T-helper 17 cell (primary cell): ENCODE measurements around the gene RNF168. TPM values are rescaled to one million over a fixed set of nuclear protein-coding genes. Genes with fewer than 3 reads are reported as not detected.
"Not testable (repeated sequence)": the region's sequence is repeated elsewhere in the genome, so short reads cannot be mapped to it uniquely, and the experiment has no call there.

Source experiments
- ATAC-seq: fragments of 150-1000 bp; cut with Tn5 transposase; 2 replicates; pipeline ENCODE4 v1.10.0; 2021; ENCODE audit warnings: mild to moderate bottlenecking, moderate library complexity
- DNase-seq, 3 donors: peaks; one replicate each; pipeline versions ENCODE4 v3.0.0 to v3.0.0-alpha.2; 2020 to 2021
- H3K9me3 ChIP-seq: one replicate; pipeline ENCODE4 v1.7.0; 2013; ENCODE audit warnings: low read length, mild to moderate bottlenecking; ENCODE audit not compliant: control insufficient read depth, poor library complexity, severe bottlenecking
- H3K27ac Mint-ChIP-seq: one replicate; pipeline ENCODE4 v1.8.0; 2022; ENCODE audit warnings: mild to moderate bottlenecking, moderate library complexity, mixed read lengths
- H3K27me3 Mint-ChIP-seq: one replicate; pipeline ENCODE4 v1.8.0; 2022; ENCODE audit warnings: mixed read lengths
- H3K36me3 Mint-ChIP-seq: one replicate; pipeline ENCODE4 v1.8.0; 2022; ENCODE audit warnings: low read depth, mixed read lengths
- H3K4me1 Mint-ChIP-seq: one replicate; pipeline ENCODE4 v1.8.0; 2022; ENCODE audit warnings: mild to moderate bottlenecking, mixed read lengths
- H3K4me3 Mint-ChIP-seq: one replicate; pipeline ENCODE4 v1.8.0; 2022; ENCODE audit warnings: mild to moderate bottlenecking, moderate library complexity, mixed read lengths
- total RNA-seq, 4 donors: library from RNA in 2 of 4; stranded (reverse) in 2 of 4; gene quantifications; one replicate each; pipeline ENCODE4 v1.2.3 and lab custom pipeline; 2022 to 2026

Gene RNF168
- total RNA-seq, 2 donors from 2014 or later = 36.9 to 37.9 TPM

DNA sequence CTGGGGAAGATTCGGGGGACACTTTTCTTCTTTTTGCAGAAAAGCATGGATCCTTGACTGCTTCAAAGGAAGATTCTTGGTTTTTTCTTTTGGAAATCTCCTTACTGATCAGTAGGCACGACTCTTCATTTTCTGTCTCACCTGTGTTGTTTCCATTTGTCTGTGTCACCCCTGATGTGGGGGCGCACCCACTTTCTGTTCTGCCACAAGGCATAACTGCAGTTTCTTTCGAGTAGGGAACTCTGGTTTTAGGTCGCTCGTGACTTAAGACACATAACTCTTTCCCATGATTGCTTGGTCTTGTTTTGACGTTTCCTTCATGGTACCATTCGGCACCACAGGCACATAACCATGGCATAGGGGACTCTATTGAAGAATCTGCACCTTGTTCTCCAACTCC lies 31.3 kb downstream of the RNF168 start:
- no peaks in the 10 kb centered on the region for H3K9me3 ChIP-seq
- Mint-ChIP-seq H3K36me3 (peaks cover 5% of the 10 kb centered on the region), H3K27me3 (no peaks in the 10 kb centered on the region), H3K4me3 (no peak overlapping the region), H3K27ac (peak overlapping the region; percentile 39), H3K4me1 (peaks cover 10% of the 10 kb centered on the region)
- DNase-seq (no peak), ATAC-seq (no peak)

DNA sequence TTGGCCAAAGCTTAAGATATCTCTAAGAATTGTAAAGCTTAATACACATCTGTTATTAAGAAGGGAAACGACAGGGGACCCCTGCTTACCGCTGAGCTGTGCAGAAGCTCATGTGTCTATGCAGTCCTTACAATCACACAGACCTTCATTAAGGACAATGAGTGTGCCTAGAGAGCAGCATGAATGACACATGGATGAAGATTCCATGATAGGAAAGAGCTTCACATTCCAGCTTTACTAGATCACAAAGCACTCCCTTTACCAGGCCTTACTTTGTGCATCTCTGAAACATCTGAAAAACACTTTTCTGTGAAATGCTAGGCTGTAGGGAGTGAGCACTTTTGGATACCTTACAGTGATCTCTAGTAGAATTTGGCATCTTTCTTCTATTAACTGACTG lies 32.0 kb downstream of the RNF168 start:
- no peak overlapping the region for H3K4me3 Mint-ChIP-seq
- no peak overlapping the region for H3K27ac Mint-ChIP-seq
- H3K9me3 ChIP-seq = no peaks in the 10 kb centered on the region
- no peaks in the 10 kb centered on the region for H3K27me3 Mint-ChIP-seq
- H3K4me1 Mint-ChIP-seq = peaks cover 10% of the 10 kb centered on the region
- peaks cover 5% of the 10 kb centered on the region for H3K36me3 Mint-ChIP-seq
- DNase-seq (no peak), ATAC-seq (no peak)

DNA sequence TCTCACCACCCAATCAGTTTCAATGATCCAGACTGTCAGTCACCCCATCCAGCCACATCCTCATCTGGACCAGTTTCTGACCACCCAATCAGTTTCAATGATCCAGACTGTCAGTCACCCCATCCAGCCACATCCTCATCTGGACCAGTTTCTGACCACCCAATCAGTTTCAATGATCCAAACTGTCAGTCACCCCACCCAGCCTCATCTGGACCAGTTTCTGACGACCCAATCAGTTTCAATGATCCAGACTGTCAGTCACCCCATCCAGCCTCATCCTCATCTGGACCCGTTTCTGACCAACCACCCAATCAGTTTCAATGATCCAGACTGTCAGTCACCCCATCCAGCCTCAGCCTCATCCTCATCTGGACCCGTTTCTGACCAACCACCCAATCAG lies 33.4 kb downstream of the RNF168 start:
- peaks cover 10% of the 10 kb centered on the region for H3K4me1 Mint-ChIP-seq
- not testable (repeated sequence) for DNase-seq, H3K36me3 Mint-ChIP-seq, ATAC-seq, H3K9me3 ChIP-seq, H3K4me3 Mint-ChIP-seq, H3K27me3 Mint-ChIP-seq
- peak overlapping the region; percentile 39 for H3K27ac Mint-ChIP-seq

DNA sequence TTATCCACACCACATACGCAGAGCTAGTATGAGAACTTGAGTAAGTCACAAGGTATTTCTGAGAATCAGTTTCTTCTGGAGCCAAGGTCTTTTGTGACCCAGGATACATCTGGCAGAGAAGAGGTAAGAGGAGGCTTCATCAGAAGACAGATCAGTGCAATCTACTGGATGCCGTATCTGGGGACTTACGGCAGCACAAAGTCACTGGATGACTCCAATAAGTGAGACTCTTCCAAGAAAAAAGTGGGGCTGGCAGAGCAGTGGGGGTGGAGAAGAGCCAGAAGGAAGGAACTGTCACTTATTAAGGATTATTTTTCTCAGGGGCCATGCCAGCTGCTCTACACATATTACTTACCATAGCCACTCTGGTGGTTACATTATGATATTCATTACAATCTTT lies 39.8 kb downstream of the RNF168 start:
- no peaks in the 10 kb centered on the region for H3K9me3 ChIP-seq
- ATAC-seq (no peak), DNase-seq (no peak)
- H3K36me3 Mint-ChIP-seq = peaks cover 2% of the 10 kb centered on the region
- no peak overlapping the region for H3K27ac Mint-ChIP-seq
- H3K27me3 Mint-ChIP-seq = no peaks in the 10 kb centered on the region
- H3K4me1 Mint-ChIP-seq = peaks cover 3% of the 10 kb centered on the region
- no peak overlapping the region for H3K4me3 Mint-ChIP-seq

DNA sequence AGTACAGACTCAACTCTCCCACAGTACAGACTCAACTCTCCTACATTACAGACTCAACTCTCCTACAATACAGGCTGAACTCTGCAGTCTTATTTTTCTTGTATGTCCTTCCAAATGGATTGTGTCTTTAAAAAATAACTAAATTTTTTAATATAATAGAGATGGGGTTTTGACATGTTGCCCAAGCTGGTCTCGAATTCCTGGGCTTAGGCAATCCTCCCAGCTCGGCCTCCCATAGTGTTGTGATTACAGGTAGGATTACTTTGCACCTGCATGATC lies 40.2 kb downstream of the RNF168 start:
- H3K9me3 ChIP-seq = no peaks in the 10 kb centered on the region
- H3K36me3 Mint-ChIP-seq = peaks cover 2% of the 10 kb centered on the region
- ATAC-seq = no peak
- DNase-seq = no peak
- H3K4me1 Mint-ChIP-seq = peaks cover 3% of the 10 kb centered on the region
- no peak overlapping the region for H3K4me3 Mint-ChIP-seq
- H3K27me3 Mint-ChIP-seq = no peaks in the 10 kb centered on the region
- H3K27ac Mint-ChIP-seq = no peak overlapping the region

DNA sequence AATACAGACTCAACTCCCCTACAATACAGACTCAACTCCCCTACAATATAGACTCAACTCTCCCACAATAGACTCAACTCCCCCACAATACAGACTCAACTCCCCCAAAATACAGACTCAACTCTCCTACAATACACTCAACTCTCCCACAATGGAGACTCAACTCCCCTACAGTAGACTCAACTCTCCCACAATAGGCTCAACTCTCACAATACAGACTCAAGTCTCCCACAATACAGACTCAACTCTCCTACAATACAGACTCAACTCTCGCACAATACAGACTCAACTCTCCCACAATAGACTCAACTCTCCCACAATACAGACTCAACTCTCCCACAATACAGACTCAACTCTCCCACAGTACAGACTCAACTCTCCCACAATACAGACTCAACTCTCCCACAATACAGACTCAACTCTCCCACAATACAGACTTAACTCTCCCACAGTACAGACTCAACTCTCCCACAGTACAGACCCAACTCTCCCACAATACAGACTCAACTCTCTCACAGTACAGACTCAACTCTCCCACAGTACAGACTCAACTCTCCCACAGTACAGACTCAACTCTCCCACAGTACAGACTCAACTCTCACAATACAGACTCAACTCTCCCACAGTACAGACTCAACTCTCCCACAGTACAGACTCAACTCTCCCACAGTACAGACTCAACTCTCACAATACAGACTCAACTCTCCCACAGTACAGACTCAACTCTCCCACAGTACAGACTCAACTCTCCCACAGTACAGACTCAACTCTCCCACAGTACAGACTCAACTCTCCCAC lies 40.7 kb downstream of the RNF168 start:
- not testable (repeated sequence) for H3K27ac Mint-ChIP-seq, H3K4me1 Mint-ChIP-seq, H3K9me3 ChIP-seq, H3K4me3 Mint-ChIP-seq, ATAC-seq, H3K27me3 Mint-ChIP-seq, H3K36me3 Mint-ChIP-seq, DNase-seq

- DNase-seq = no peak
- ATAC-seq = no peak
- Mint-ChIP-seq H3K36me3 (no peaks in the 10 kb centered on the region), H3K4me1 (peaks cover 8% of the 10 kb centered on the region), H3K27me3 (no peaks in the 10 kb centered on the region), H3K4me3 (no peak overlapping the region), H3K27ac (peak overlapping the region; percentile 86)
- no peaks in the 10 kb centered on the region for H3K9me3 ChIP-seq
These were observed 45.5 kb downstream of the RNF168 start for GRCh38 chr3:196458063-196458462.

GRCh38 chr3:196457470-196457869 lies 46.1 kb downstream of the RNF168 start:
- not testable (repeated sequence) for H3K4me1 Mint-ChIP-seq, H3K27me3 Mint-ChIP-seq, H3K9me3 ChIP-seq, H3K36me3 Mint-ChIP-seq
- peak overlapping the region; percentile 39 for H3K4me3 Mint-ChIP-seq
- ATAC-seq (peak; percentile 88), DNase-seq (peak in 1 of 3 donors; percentile 17)
- peak overlapping the region; percentile 86 for H3K27ac Mint-ChIP-seq

- H3K9me3 ChIP-seq = no peaks in the 10 kb centered on the region
- no peaks in the 10 kb centered on the region for H3K36me3 Mint-ChIP-seq
- H3K27ac Mint-ChIP-seq = no peak overlapping the region
- ATAC-seq = no peak
- no peaks in the 10 kb centered on the region for H3K27me3 Mint-ChIP-seq
- peaks cover 5% of the 10 kb centered on the region for H3K4me1 Mint-ChIP-seq
- no peak for DNase-seq
- H3K4me3 Mint-ChIP-seq = no peak overlapping the region
These were observed 48.6 kb downstream of the RNF168 start for GRCh38 chr3:196454935-196455334.

GRCh38 chr3:196445391-196445790 lies 58.2 kb downstream of the RNF168 start:
- not testable (repeated sequence) for ATAC-seq, H3K4me3 Mint-ChIP-seq, H3K27me3 Mint-ChIP-seq, H3K9me3 ChIP-seq, H3K4me1 Mint-ChIP-seq, DNase-seq, H3K27ac Mint-ChIP-seq, H3K36me3 Mint-ChIP-seq

- H3K9me3 ChIP-seq = no peaks in the 10 kb centered on the region
- H3K4me3 Mint-ChIP-seq = no peak overlapping the region
- H3K27me3 Mint-ChIP-seq = no peaks in the 10 kb centered on the region
- no peak overlapping the region for H3K27ac Mint-ChIP-seq
- no peaks in the 10 kb centered on the region for H3K36me3 Mint-ChIP-seq
- H3K4me1 Mint-ChIP-seq = no peaks in the 10 kb centered on the region
- ATAC-seq (no peak), DNase-seq (no peak)
These were observed 59.1 kb downstream of the RNF168 start for GRCh38 chr3:196444500-196444894.

DNA sequence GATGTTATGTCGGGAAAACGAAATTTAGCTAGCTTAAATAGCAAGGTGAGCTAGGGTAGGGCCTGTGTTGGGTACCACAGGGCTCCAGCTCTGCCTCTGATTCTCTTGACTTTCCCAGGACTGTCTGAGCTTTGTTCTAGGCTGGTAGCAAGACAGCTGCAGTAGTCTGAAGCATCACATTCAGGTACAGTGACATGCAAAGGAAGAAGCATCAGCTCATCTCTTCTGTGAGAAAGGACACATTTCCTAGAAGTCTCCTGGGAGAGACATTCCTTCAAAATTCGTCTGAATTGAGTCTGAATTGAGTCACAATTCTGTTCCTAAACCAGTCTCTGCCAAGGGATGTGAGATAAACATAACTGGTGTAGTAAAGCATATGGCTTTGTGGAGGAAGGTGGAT lies 62.9 kb downstream of the RNF168 start:
- no peak overlapping the region for H3K27ac Mint-ChIP-seq
- DNase-seq (no peak), ATAC-seq (no peak)
- no peaks in the 10 kb centered on the region for H3K9me3 ChIP-seq
- H3K4me3 Mint-ChIP-seq = no peak overlapping the region
- H3K36me3 Mint-ChIP-seq = no peaks in the 10 kb centered on the region
- no peaks in the 10 kb centered on the region for H3K27me3 Mint-ChIP-seq
- peaks cover 2% of the 10 kb centered on the region for H3K4me1 Mint-ChIP-seq

DNA sequence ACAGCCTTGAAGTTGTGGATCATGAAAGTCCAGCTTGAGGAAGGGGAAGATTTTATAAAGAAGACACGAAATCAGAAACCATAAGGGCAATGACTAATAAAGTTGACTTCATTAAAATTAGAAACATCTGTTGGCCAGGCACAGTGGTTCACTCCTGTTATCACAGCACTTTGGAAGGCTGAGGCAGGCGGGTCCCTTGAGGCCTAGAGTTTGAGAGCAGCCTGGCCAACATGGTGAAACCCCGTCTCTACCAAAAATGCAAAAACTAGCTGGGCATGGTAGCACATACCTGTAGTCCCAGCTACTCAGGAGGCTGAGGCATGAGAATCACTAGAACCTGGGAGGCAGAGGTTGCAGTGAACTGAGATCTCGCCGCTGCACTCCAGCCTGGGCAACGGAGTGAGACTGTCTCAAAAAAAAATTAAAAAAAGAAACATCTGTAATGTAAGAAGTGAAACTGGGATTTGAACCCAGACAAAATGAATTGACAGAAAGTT lies 63.5 kb downstream of the RNF168 start:
- Mint-ChIP-seq H3K4me3 (no peak overlapping the region), H3K27me3 (no peaks in the 10 kb centered on the region), H3K36me3 (no peaks in the 10 kb centered on the region), H3K4me1 (peaks cover 2% of the 10 kb centered on the region), H3K27ac (no peak overlapping the region)
- ATAC-seq (no peak), DNase-seq (no peak)
- no peaks in the 10 kb centered on the region for H3K9me3 ChIP-seq

DNA sequence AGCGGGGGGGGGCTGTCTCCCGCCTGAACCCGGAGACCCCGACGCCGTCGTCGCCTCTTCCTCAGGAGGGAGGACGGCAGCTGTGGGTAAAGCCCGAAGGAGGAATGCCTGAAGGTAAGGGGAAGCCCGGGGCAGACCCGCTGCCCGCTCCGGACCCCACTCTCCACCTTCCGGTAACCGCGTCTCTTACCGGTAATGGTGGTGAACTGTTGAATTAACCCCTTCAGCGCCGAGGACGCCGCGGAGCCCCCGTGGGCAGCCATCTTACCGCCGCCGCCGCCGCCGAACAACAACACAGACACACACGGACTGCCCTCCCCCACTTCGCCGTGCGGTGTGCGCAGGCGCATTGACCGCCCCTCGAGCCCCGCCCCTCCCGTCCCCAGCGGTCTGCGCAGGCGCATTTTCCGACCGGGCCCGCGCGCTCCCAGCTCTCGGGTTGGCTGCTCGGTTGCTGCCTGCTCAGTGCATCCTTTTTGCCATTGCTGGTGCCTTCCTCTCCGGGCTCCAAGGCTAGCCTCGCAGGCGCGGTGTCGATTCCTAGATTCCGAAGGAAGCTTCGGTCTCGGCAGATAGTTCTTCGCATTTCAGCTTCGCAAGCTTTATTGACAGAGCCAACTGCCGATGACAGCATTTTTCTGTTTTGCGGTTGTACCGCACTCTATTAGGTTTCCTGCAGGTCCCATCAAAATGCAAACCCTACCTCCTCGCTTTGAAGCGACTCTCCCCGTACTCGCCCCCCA lies 71.3 kb downstream of the RNF168 start, which contains the start of gene UBXN7:
UBXN7 (minus strand) TSS at position 291 of the 743 bp plus-strand sequence; CDS start at position 263, 28 bp downstream.
- Mint-ChIP-seq H3K36me3 (peaks cover 2% of the 10 kb centered on the region), H3K4me3 (peak within 1 kb of the TSS; percentile 96), H3K27ac (peak within 1 kb of the TSS; percentile 93), H3K4me1 (peaks cover 14% of the 10 kb centered on the region), H3K27me3 (no peaks in the 10 kb centered on the region)
- DNase-seq = peak; percentile 96 to 98 (median 96)
- H3K9me3 ChIP-seq = no peaks in the 10 kb centered on the region
- ATAC-seq = peak; percentile 87
